Measurements from ENCODE around the gene HABP4. TPM values are rescaled to one million over a fixed set of nuclear protein-coding genes. Genes with fewer than 3 reads are reported as not detected.

Gene HABP4
- total RNA-seq, 4 donors from 2014 or later = 18.4 to 24.1 (median 20.8) TPM

- H3K4me1 ChIP-seq = peaks cover 0 to 7% of the 10 kb centered on the region in 2 donors
- no peak for TF ChIP-seq POLR2A (IDR thresholded peaks at IDR 0.05)
- TF ChIP-seq, protein P1, sequence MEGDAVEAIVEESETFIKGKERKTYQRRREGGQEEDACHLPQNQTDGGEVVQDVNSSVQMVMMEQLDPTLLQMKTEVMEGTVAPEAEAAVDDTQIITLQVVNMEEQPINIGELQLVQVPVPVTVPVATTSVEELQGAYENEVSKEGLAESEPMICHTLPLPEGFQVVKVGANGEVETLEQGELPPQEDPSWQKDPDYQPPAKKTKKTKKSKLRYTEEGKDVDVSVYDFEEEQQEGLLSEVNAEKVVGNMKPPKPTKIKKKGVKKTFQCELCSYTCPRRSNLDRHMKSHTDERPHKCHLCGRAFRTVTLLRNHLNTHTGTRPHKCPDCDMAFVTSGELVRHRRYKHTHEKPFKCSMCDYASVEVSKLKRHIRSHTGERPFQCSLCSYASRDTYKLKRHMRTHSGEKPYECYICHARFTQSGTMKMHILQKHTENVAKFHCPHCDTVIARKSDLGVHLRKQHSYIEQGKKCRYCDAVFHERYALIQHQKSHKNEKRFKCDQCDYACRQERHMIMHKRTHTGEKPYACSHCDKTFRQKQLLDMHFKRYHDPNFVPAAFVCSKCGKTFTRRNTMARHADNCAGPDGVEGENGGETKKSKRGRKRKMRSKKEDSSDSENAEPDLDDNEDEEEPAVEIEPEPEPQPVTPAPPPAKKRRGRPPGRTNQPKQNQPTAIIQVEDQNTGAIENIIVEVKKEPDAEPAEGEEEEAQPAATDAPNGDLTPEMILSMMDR (IDR thresholded peaks at IDR 0.05) = no peak
- H3K4me3 ChIP-seq (replicated peaks in 1 of 3) = no peak overlapping the region
- WGBS, 2 donors = 97% methylated on average over 30 to 44 of the region's 55 CpGs
- intact Hi-C loops (cut with DNase I) = no loop called here
- H3K27ac ChIP-seq = no peak overlapping the region
- no peak for DNase-seq
- H3K9me3 ChIP-seq = no peaks in the 10 kb centered on the region
- H3K27me3 ChIP-seq = no peaks in the 10 kb centered on the region
- H3K36me3 ChIP-seq = no peaks in the 10 kb centered on the region
These were observed 46.6 kb downstream of the HABP4 start for GRCh38 chr9:96496368-96497116.

DNA sequence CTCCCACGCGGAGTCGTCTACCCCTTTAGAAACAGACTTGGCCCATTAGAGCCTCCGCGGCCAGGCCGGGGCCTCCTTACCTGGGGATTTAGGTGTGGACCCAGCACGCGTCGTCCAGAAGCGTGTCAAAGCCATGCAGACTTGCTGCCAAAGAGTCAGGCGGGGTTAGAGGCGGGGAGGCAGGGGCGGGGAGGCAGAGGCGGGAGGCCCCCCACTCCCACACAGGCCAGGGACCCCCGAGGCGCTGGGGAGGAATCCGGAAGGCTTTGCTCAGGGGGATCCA is 47.1 kb downstream of the HABP4 start:
- no peak for DNase-seq
- Histone ChIP-seq H3K36me3 (no peaks in the 10 kb centered on the region), H3K4me3 (replicated peaks in 1 of 3) (no peak overlapping the region), H3K9me3 (no peaks in the 10 kb centered on the region), H3K27me3 (no peaks in the 10 kb centered on the region), H3K27ac (no peak overlapping the region), H3K4me1 (peaks cover 0 to 2% of the 10 kb centered on the region in 2 donors)
- 95 to 96% methylated on average over 6 to 17 of the region's 17 CpGs for WGBS, 2 donors
- intact Hi-C loops (cut with DNase I) = no loop called here
- TF ChIP-seq POLR2A (IDR thresholded peaks at IDR 0.05) = no peak
- TF ChIP-seq, protein P1 (IDR thresholded peaks at IDR 0.05) = no peak

DNA sequence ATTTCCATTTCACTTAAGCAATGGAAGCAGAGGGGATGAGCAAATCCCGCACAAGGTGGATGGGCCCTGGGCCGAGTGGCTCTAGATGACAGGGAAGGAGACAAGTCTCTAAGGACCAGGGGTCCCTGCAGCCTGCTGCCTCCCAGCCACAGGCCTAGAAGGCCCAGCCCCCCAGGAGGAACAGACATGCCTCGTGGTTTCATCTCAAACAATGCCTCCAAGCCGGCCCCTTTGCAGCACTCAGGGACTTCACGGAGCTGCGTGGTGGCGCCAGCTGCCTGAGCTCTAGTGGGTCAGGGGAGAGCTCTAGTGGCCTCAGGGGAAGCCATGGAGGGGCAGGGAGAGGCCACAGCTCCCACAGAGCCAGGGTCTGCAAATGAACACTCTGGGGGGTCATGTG is 48.8 kb downstream of the HABP4 start:
- intact Hi-C loops (cut with DNase I) = no loop called here
- TF ChIP-seq, protein P1 (IDR thresholded peaks at IDR 0.05) = no peak
- no peak for TF ChIP-seq POLR2A (IDR thresholded peaks at IDR 0.05)
- 57 to 83% methylated on average over 4 to 7 of the region's 7 CpGs for WGBS, 2 donors

GRCh38 chr9:96499257-96499656 is 49.3 kb downstream of the HABP4 start:
- no peak overlapping the region for H3K4me3 ChIP-seq (replicated peaks in 1 of 3)
- intact Hi-C loops (cut with DNase I) = no loop called here
- no peaks in the 10 kb centered on the region for H3K27me3 ChIP-seq
- no peak for DNase-seq
- H3K36me3 ChIP-seq = no peaks in the 10 kb centered on the region
- H3K4me1 ChIP-seq = no peaks in the 10 kb centered on the region
- WGBS, 2 donors = 87 to 96% methylated on average over 7 of the region's 7 CpGs
- TF ChIP-seq, protein P1 (IDR thresholded peaks at IDR 0.05) = no peak
- TF ChIP-seq POLR2A (IDR thresholded peaks at IDR 0.05) = no peak
- H3K9me3 ChIP-seq = no peaks in the 10 kb centered on the region
- no peak overlapping the region for H3K27ac ChIP-seq

More for the DNA sequence above, 48.8 kb downstream of the HABP4 start:
- Histone ChIP-seq H3K9me3 (no peaks in the 10 kb centered on the region), H3K27me3 (no peaks in the 10 kb centered on the region), H3K4me1 (no peaks in the 10 kb centered on the region), H3K27ac (no peak overlapping the region), H3K36me3 (no peaks in the 10 kb centered on the region), H3K4me3 (replicated peaks in 1 of 3) (no peak overlapping the region)
- DNase-seq = no peak
